ENCODE results near the gene SMIM8.

The SMIM8 gene

GRCh38 chr6:87391334-87391733 lies 68.9 kb downstream of the SMIM8 start:
- no peak for DNase-seq (ENCODE audit: low read depth)
